ENCODE data around the gene HDC.

The HDC gene

GRCh38 chr15:50231761-50232160, 33.8 kb downstream of the HDC start:
- no peak overlapping the region for H3K9ac ChIP-seq (ENCODE audit: low read length in 5 of 5)
- no peaks in the 10 kb centered on the region for H3K27me3 ChIP-seq (ENCODE audit: control insufficient read depth in 5 of 5, insufficient read depth in 4 of 5, low read length in 5 of 5)
- H3K4me1 ChIP-seq (ENCODE audit: control insufficient read depth in 5 of 5, insufficient read depth in 5 of 5, low read length in 5 of 5), result no peaks in the 10 kb centered on the region
- H3K27ac ChIP-seq (ENCODE audit: low read depth, low read length), result no peak overlapping the region
- H3K36me3 ChIP-seq (ENCODE audit: control insufficient read depth in 5 of 5, insufficient read depth in 5 of 5, low read length in 5 of 5), result peaks cover 0 to 3% (median 0%) of the 10 kb centered on the region in 5 donors
- H3K9me3 ChIP-seq (ENCODE audit: control insufficient read depth in 5 of 5, low read length in 5 of 5), result no peaks in the 10 kb centered on the region
- no peak overlapping the region for H3K4me3 ChIP-seq (ENCODE audit: low read depth in 1 of 5, low read length in 5 of 5)

- Histone ChIP-seq H3K27me3 (ENCODE audit: control insufficient read depth in 5 of 5, insufficient read depth in 4 of 5, low read length in 5 of 5) (no peaks in the 10 kb centered on the region), H3K27ac (ENCODE audit: low read depth, low read length) (no peak overlapping the region), H3K4me3 (ENCODE audit: low read depth in 1 of 5, low read length in 5 of 5) (no peak overlapping the region), H3K9me3 (ENCODE audit: control insufficient read depth in 5 of 5, low read length in 5 of 5) (no peaks in the 10 kb centered on the region), H3K9ac (ENCODE audit: low read length in 5 of 5) (no peak overlapping the region), H3K4me1 (ENCODE audit: control insufficient read depth in 5 of 5, insufficient read depth in 5 of 5, low read length in 5 of 5) (no peaks in the 10 kb centered on the region), H3K36me3 (ENCODE audit: control insufficient read depth in 5 of 5, insufficient read depth in 5 of 5, low read length in 5 of 5) (peaks cover 0 to 3% (median 0%) of the 10 kb centered on the region in 5 donors)
These were observed 36.2 kb downstream of the HDC start for GRCh38 chr15:50229336-50229735.

- no peak overlapping the region for H3K9ac ChIP-seq (ENCODE audit: low read length in 5 of 5)
- H3K9me3 ChIP-seq (ENCODE audit: control insufficient read depth in 5 of 5, low read length in 5 of 5), result no peaks in the 10 kb centered on the region
- no peaks in the 10 kb centered on the region for H3K27me3 ChIP-seq (ENCODE audit: control insufficient read depth in 5 of 5, insufficient read depth in 4 of 5, low read length in 5 of 5)
- no peak overlapping the region for H3K27ac ChIP-seq (ENCODE audit: low read depth, low read length)
- H3K4me3 ChIP-seq (ENCODE audit: low read depth in 1 of 5, low read length in 5 of 5), result no peak overlapping the region
- H3K36me3 ChIP-seq (ENCODE audit: control insufficient read depth in 5 of 5, insufficient read depth in 5 of 5, low read length in 5 of 5), result peaks cover 0 to 3% (median 0%) of the 10 kb centered on the region in 5 donors
- H3K4me1 ChIP-seq (ENCODE audit: control insufficient read depth in 5 of 5, insufficient read depth in 5 of 5, low read length in 5 of 5), result no peaks in the 10 kb centered on the region
These were observed 36.7 kb downstream of the HDC start for GRCh38 chr15:50228866-50229265.

- Histone ChIP-seq H3K4me3 (ENCODE audit: low read depth in 1 of 5, low read length in 5 of 5) (no peak overlapping the region), H3K27me3 (ENCODE audit: control insufficient read depth in 5 of 5, insufficient read depth in 4 of 5, low read length in 5 of 5) (no peaks in the 10 kb centered on the region), H3K9me3 (ENCODE audit: control insufficient read depth in 5 of 5, low read length in 5 of 5) (no peaks in the 10 kb centered on the region), H3K4me1 (ENCODE audit: control insufficient read depth in 5 of 5, insufficient read depth in 5 of 5, low read length in 5 of 5) (no peaks in the 10 kb centered on the region), H3K9ac (ENCODE audit: low read length in 5 of 5) (no peak overlapping the region), H3K36me3 (ENCODE audit: control insufficient read depth in 5 of 5, insufficient read depth in 5 of 5, low read length in 5 of 5) (peaks cover 0 to 3% (median 0%) of the 10 kb centered on the region in 5 donors), H3K27ac (ENCODE audit: low read depth, low read length) (no peak overlapping the region)
These were observed 38.5 kb downstream of the HDC start for GRCh38 chr15:50227076-50227475.

- no peak overlapping the region for H3K4me3 ChIP-seq (ENCODE audit: low read depth in 1 of 5, low read length in 5 of 5)
- no peak overlapping the region for H3K27ac ChIP-seq (ENCODE audit: low read depth, low read length)
- H3K4me1 ChIP-seq (ENCODE audit: control insufficient read depth in 5 of 5, insufficient read depth in 5 of 5, low read length in 5 of 5), result no peaks in the 10 kb centered on the region
- peaks cover 0 to 3% (median 0%) of the 10 kb centered on the region in 5 donors for H3K36me3 ChIP-seq (ENCODE audit: control insufficient read depth in 5 of 5, insufficient read depth in 5 of 5, low read length in 5 of 5)
- no peaks in the 10 kb centered on the region for H3K27me3 ChIP-seq (ENCODE audit: control insufficient read depth in 5 of 5, insufficient read depth in 4 of 5, low read length in 5 of 5)
- H3K9me3 ChIP-seq (ENCODE audit: control insufficient read depth in 5 of 5, low read length in 5 of 5), result no peaks in the 10 kb centered on the region
- no peak overlapping the region for H3K9ac ChIP-seq (ENCODE audit: low read length in 5 of 5)
These were observed 39.6 kb downstream of the HDC start for GRCh38 chr15:50225938-50226337.

GRCh38 chr15:50225057-50225456, 40.5 kb downstream of the HDC start:
- Histone ChIP-seq H3K9ac (ENCODE audit: low read length in 5 of 5) (no peak overlapping the region), H3K9me3 (ENCODE audit: control insufficient read depth in 5 of 5, low read length in 5 of 5) (no peaks in the 10 kb centered on the region), H3K4me1 (ENCODE audit: control insufficient read depth in 5 of 5, insufficient read depth in 5 of 5, low read length in 5 of 5) (no peaks in the 10 kb centered on the region), H3K36me3 (ENCODE audit: control insufficient read depth in 5 of 5, insufficient read depth in 5 of 5, low read length in 5 of 5) (peaks cover 0 to 3% (median 0%) of the 10 kb centered on the region in 5 donors), H3K27ac (ENCODE audit: low read depth, low read length) (no peak overlapping the region), H3K4me3 (ENCODE audit: low read depth in 1 of 5, low read length in 5 of 5) (no peak overlapping the region), H3K27me3 (ENCODE audit: control insufficient read depth in 5 of 5, insufficient read depth in 4 of 5, low read length in 5 of 5) (peaks cover 0 to 3% (median 0%) of the 10 kb centered on the region in 5 donors)

- Histone ChIP-seq H3K36me3 (ENCODE audit: control insufficient read depth in 5 of 5, insufficient read depth in 5 of 5, low read length in 5 of 5) (peaks cover 0 to 3% (median 0%) of the 10 kb centered on the region in 5 donors), H3K27ac (ENCODE audit: low read depth, low read length) (no peak overlapping the region), H3K27me3 (ENCODE audit: control insufficient read depth in 5 of 5, insufficient read depth in 4 of 5, low read length in 5 of 5) (peaks cover 0 to 4% (median 0%) of the 10 kb centered on the region in 5 donors), H3K4me3 (ENCODE audit: low read depth in 1 of 5, low read length in 5 of 5) (no peak overlapping the region), H3K4me1 (ENCODE audit: control insufficient read depth in 5 of 5, insufficient read depth in 5 of 5, low read length in 5 of 5) (no peaks in the 10 kb centered on the region), H3K9me3 (ENCODE audit: control insufficient read depth in 5 of 5, low read length in 5 of 5) (no peaks in the 10 kb centered on the region), H3K9ac (ENCODE audit: low read length in 5 of 5) (no peak overlapping the region)
These were observed 40.9 kb downstream of the HDC start for GRCh38 chr15:50224606-50225005.

GRCh38 chr15:50222181-50222580, 43.3 kb downstream of the HDC start:
- no peak overlapping the region for H3K27ac ChIP-seq (ENCODE audit: low read depth, low read length)
- no peaks in the 10 kb centered on the region for H3K4me1 ChIP-seq (ENCODE audit: control insufficient read depth in 5 of 5, insufficient read depth in 5 of 5, low read length in 5 of 5)
- peaks cover 0 to 4% (median 0%) of the 10 kb centered on the region in 5 donors for H3K27me3 ChIP-seq (ENCODE audit: control insufficient read depth in 5 of 5, insufficient read depth in 4 of 5, low read length in 5 of 5)
- H3K9ac ChIP-seq (ENCODE audit: low read length in 5 of 5), result no peak overlapping the region
- no peaks in the 10 kb centered on the region for H3K9me3 ChIP-seq (ENCODE audit: control insufficient read depth in 5 of 5, low read length in 5 of 5)
- H3K4me3 ChIP-seq (ENCODE audit: low read depth in 1 of 5, low read length in 5 of 5), result no peak overlapping the region
- H3K36me3 ChIP-seq (ENCODE audit: control insufficient read depth in 5 of 5, insufficient read depth in 5 of 5, low read length in 5 of 5), result no peaks in the 10 kb centered on the region

GRCh38 chr15:50219820-50220219, 45.7 kb downstream of the HDC start:
- Histone ChIP-seq H3K36me3 (ENCODE audit: control insufficient read depth in 5 of 5, insufficient read depth in 5 of 5, low read length in 5 of 5) (no peaks in the 10 kb centered on the region), H3K9me3 (ENCODE audit: control insufficient read depth in 5 of 5, low read length in 5 of 5) (no peaks in the 10 kb centered on the region), H3K9ac (ENCODE audit: low read length in 5 of 5) (no peak overlapping the region), H3K27ac (ENCODE audit: low read depth, low read length) (no peak overlapping the region), H3K4me1 (ENCODE audit: control insufficient read depth in 5 of 5, insufficient read depth in 5 of 5, low read length in 5 of 5) (no peaks in the 10 kb centered on the region), H3K27me3 (ENCODE audit: control insufficient read depth in 5 of 5, insufficient read depth in 4 of 5, low read length in 5 of 5) (peaks cover 0 to 4% (median 0%) of the 10 kb centered on the region in 5 donors), H3K4me3 (ENCODE audit: low read depth in 1 of 5, low read length in 5 of 5) (no peak overlapping the region)

- no peaks in the 10 kb centered on the region for H3K36me3 ChIP-seq (ENCODE audit: control insufficient read depth in 5 of 5, insufficient read depth in 5 of 5, low read length in 5 of 5)
- H3K4me1 ChIP-seq (ENCODE audit: control insufficient read depth in 5 of 5, insufficient read depth in 5 of 5, low read length in 5 of 5), result no peaks in the 10 kb centered on the region
- H3K9ac ChIP-seq (ENCODE audit: low read length in 5 of 5), result no peak overlapping the region
- no peak overlapping the region for H3K4me3 ChIP-seq (ENCODE audit: low read depth in 1 of 5, low read length in 5 of 5)
- peaks cover 0 to 4% (median 0%) of the 10 kb centered on the region in 5 donors for H3K27me3 ChIP-seq (ENCODE audit: control insufficient read depth in 5 of 5, insufficient read depth in 4 of 5, low read length in 5 of 5)
- H3K27ac ChIP-seq (ENCODE audit: low read depth, low read length), result no peak overlapping the region
- no peaks in the 10 kb centered on the region for H3K9me3 ChIP-seq (ENCODE audit: control insufficient read depth in 5 of 5, low read length in 5 of 5)
These were observed 46.8 kb downstream of the HDC start for GRCh38 chr15:50218691-50219090.

GRCh38 chr15:50218291-50218690, 47.2 kb downstream of the HDC start:
- Histone ChIP-seq H3K27me3 (ENCODE audit: control insufficient read depth in 5 of 5, insufficient read depth in 4 of 5, low read length in 5 of 5) (peaks cover 0 to 4% (median 0%) of the 10 kb centered on the region in 5 donors), H3K4me1 (ENCODE audit: control insufficient read depth in 5 of 5, insufficient read depth in 5 of 5, low read length in 5 of 5) (no peaks in the 10 kb centered on the region), H3K9ac (ENCODE audit: low read length in 5 of 5) (no peak overlapping the region), H3K9me3 (ENCODE audit: control insufficient read depth in 5 of 5, low read length in 5 of 5) (no peaks in the 10 kb centered on the region), H3K27ac (ENCODE audit: low read depth, low read length) (no peak overlapping the region), H3K36me3 (ENCODE audit: control insufficient read depth in 5 of 5, insufficient read depth in 5 of 5, low read length in 5 of 5) (no peaks in the 10 kb centered on the region), H3K4me3 (ENCODE audit: low read depth in 1 of 5, low read length in 5 of 5) (no peak overlapping the region)
